COR-L47 (cell line): ENCODE measurements around the gene EIF1B.
A peak's percentile ranks its signal among the peaks of the same experiment; 100 is the strongest.

Source experiments
- DNase-seq: peaks from one replicate; lab custom pipeline; 2025; lab: John Stamatoyannopoulos, UW

The EIF1B gene

GRCh38 chr3:40308725-40309417 lies 636 bp upstream of the EIF1B start:
- no peak for DNase-seq

- DNase-seq: no peak
Observed at GRCh38 chr3:40309925-40310695, 603 bp downstream of the EIF1B start.

GRCh38 chr3:40310705-40311104 lies 1.2 kb downstream of the EIF1B start:
- no peak for DNase-seq

DNA sequence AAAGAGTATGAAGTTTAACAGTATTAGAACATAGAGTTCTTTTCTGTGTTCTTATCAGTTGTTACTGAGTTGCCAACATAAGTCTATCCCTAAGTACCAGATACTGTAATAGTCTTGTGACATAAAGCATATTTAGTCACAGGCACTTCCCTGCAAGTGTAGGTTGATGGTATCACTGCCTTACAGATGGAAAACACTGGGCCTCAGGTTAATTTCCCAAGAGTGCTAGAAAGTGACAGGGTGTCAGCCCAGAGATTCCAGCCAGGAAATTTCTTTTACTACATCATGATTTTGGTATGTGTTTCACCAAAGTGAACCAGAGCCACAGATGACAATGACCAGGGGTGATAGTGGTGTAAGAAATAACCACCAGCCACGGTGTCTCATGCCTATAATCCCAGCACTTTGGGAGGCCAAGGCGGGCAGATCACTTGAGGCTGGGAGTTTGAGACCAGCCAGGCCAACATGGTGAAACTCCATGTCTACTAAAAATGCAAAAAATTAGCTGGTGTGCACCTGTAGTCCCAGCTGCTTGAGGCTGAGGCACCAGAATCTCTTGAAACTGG lies 3.2 kb downstream of the EIF1B start:
- no peak for DNase-seq

DNA sequence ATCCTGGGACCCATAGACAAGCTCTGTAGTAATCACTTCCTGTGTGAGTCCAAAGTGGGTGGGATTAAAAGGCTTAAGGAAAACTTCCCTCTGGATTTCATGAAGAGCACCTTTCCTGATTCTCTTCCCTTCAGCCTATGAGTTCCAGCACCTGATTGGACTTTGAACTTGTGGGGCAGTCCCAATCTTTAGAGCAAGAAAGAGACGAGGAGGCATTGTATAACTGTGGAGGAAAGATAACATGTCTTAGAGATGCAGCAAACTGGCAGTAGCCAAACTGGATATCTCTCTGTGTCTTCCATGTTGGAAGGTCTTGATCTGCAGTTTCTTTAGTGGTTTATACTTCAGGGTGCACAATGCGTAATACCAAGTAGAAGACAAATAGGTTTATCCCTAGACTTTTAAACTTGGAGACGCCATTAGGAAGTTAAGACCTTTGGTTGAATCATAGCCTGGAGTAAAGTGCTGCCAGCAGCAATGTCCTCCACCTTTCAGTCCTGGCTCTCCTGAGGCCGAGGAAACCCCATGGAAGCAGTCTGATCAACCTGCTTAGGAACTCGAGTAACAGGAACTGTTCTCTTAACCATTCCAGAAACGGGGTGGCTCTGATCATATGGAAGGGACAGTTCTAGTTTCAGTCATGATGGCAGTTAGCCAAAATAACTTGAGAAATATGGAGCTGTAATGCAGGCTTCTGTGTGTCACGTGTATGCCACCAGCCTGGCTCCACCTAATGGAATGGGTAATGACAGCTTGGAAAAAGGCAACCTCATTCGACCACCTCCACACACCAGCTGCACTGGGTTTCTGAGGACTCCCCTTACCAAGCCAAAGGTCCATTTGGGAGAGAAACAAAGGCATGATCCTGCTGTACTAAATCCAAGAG lies 4.7 kb downstream of the EIF1B start:
- no peak for DNase-seq

DNA sequence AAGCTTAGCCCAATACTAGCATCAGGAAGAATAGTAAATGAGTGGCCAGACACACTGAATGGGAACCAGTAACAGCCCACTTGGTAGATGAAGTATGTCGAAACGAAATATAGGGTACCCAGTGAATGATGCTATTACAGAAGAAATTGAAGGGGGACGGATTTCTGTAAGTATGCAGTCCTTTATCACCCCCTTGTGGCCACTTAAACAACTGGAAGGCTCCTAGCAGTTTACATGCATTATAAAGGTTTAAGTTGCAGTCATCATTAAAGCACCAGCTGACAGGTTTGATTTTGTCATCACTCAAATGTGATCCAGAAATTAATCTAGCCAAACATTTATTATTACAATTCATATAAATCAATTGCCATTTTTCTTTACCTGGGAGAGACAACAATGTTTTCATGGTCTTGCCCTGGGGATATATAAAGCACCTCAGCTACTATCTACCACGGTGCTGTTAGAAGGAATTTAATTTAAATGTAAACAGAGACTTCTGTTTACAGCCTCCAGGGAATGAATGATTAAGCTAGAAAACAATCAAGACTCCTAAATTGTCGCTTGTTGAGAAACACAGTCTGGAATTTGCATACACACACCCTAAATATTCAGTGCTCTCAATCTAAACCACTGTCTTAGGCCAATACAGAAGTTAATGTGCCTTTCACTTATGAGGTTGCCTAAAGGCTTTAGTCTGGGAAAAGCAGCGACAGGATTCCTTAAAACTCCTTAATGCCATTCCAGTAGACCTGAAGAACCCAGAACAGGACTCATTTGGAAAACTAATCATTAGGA lies 7.8 kb downstream of the EIF1B start:
- DNase-seq: peak; percentile 50

DNA sequence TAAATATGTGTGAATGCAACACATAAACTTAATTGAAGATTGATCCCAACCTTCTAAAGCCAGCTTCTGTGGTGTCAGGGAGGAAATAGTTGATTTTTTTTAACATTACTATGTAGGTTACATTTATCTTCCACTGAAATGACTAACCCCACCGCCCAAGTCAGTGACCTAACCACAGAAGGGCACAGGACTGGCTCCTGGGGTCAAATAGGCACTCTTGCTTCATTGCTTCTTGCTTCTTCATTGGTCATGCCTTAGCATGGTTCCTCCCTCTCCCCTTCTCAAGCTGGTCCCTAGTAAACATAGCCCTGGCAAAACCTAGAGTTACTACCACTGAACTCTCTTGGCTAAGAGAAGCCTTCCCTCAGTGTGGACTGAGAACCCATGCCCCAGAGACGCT lies 12.3 kb downstream of the EIF1B start:
- no peak for DNase-seq

DNA sequence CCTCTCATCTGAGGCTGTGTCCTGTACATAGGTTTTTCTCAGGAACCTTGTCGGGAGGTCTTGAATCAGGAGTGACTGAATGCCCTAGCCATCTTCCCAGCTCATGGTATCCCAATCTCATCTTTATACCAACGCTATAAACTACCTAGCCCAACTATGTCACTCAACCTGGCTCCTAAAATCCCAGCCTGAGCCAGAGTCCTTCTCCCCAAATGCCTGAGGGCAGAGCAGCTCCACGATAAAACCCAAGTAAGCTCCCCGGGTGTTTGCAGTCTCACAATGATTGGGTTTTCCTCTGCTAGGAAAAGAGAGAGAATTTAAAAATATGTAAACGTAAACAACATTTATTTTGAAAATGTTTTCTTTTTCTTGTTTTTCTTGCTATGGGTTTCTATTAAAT lies 14.4 kb downstream of the EIF1B start:
- no peak for DNase-seq

DNA sequence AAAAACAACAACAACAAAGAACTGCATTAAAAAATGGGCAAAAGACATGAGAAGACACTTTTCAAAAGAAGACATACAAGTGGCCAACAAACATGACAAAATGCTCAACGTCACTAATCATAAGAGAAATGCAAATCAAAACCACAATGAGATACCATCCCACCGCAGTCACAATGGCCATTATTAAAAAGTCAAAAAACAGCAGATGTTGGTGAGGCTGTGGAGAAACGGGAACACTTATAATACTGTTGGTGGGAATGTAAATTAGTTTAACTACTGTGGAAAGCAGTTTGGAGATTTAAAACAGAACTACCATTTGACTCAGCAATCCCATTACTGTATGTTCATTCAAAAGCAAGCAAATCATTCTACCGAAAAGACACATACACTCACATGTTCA lies 15.1 kb downstream of the EIF1B start:
- no peak for DNase-seq

GRCh38 chr3:40325465-40325864 lies 16.0 kb downstream of the EIF1B start:
- DNase-seq: no peak

- DNase-seq: no peak
Observed at GRCh38 chr3:40328374-40328773, 18.9 kb downstream of the EIF1B start.

DNA sequence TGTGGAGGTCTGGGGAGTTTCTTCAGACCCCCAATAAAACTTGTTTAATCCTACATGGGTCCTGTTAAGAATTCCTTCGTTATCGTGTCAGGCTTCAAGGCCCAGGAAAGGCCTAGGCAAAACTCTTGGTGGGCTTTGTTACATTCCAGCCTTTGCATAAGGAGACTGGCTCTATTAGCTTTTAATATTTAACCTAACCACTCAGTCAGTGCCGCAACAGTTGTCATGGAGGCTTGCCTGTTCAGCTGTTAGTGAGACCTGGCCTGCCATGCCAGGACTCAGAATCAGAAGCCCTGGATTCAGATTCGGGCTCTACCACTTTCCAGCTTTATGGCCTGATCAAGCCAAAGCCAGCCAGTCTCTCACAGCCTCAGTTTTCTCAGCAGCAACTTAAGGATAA lies 19.6 kb downstream of the EIF1B start:
- no peak for DNase-seq

DNA sequence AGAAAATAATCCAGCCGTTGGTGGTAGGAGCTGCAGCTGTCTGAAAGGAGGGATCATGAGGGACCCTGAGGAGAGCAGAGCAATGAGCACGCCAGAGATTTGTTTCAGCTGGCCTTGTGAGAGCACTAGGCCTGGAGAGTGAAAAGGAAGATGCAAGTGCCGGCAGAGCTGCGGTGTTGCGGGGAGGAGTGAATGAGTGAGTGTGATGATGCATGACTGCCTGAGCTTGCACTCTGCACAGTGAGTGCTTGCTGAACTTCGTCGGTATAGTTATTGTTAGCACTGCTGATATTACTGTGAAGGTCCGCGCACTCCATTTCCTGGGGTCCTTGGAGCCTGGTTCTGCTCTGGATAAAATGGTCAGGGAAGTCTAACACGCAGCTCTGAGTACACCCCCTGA lies 23.2 kb downstream of the EIF1B start:
- DNase-seq: no peak

DNA sequence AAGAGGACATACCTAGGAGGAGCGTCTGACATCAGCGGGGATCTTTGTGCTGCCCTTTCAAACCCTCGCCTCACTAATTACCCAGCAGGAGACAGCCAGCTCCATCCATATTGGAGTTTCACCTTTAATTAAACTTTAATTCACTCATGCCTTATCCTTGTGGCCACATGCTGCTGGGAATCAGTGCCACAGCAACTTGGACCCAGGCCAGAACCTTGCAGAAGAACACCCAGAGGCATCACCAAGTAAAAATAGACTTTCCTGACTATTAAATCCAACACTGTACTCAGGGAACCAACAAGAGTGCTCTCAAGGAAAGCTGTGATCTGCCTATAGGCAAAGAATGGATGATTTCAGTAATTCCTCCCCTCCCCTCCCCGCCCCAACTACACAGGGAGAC lies 23.9 kb downstream of the EIF1B start:
- peak; percentile 10 for DNase-seq

- DNase-seq: no peak
Observed at GRCh38 chr3:40333852-40334251, 24.3 kb downstream of the EIF1B start.

DNA sequence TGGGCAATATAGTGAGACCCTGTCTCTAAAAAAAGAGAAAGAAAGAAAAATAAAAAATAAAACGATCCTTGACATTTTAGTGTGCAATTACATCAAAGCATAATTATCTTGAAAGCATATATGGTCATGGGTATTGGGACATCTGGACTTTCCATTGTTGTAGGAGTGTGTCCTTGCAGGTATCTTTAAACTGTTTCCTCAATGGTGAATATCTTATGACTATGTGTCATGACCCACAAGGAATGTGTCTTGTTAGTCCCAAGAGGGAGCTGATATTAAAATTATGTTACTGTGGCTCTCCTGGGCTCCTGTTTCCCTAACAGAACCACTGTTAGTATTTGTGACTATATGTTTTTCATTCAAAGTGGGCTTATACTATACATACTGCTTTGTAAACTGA lies 26.6 kb downstream of the EIF1B start:
- no peak for DNase-seq

- no peak for DNase-seq
Observed at GRCh38 chr3:40336511-40337135, 27.1 kb downstream of the EIF1B start.

GRCh38 chr3:40337136-40338108 lies 27.9 kb downstream of the EIF1B start:
- DNase-seq: no peak

- DNase-seq: no peak
Observed at GRCh38 chr3:40339871-40340270, 30.4 kb downstream of the EIF1B start.
